ENCODE measurements around the gene KDM3A.

- TF ChIP-seq ELF4 (IDR thresholded peaks at IDR 0.05) (no peak), BHLHE40 (IDR thresholded peaks at IDR 0.05; ENCODE audit: borderline replicate concordance) (no peak), LEF1 (IDR thresholded peaks at IDR 0.05; ENCODE audit: borderline replicate concordance) (no peak), SP1 (IDR thresholded peaks at IDR 0.05) (no peak), PKNOX1 (IDR thresholded peaks at IDR 0.05) (no peak), ZNF384 (IDR thresholded peaks at IDR 0.05) (no peak), FOXA1 (IDR thresholded peaks at IDR 0.05) (no peak)
Observed at GRCh38 chr2:86477349-86477748, 36.2 kb downstream of the KDM3A start.

All from HEK293T (cell line).